ENCODE measurements around the gene TMEM11. TPM values are rescaled to one million over a fixed set of nuclear protein-coding genes. Genes with fewer than 3 reads are reported as not detected.
"Not testable (repeated sequence)": the region's sequence is repeated elsewhere in the genome, so short reads cannot be mapped to it uniquely, and the experiment has no call there.

The TMEM11 gene
- total RNA-seq, 4 donors from 2014 or later, result 19.3 to 26.0 (median 22.5) TPM

GRCh38 chr17:21228845-21229244 lies 14.9 kb upstream of the TMEM11 start:
- DNase-seq, result no peak
- Histone ChIP-seq H3K27me3 (no peaks in the 10 kb centered on the region), H3K27ac (no peak overlapping the region), H3K36me3 (no peaks in the 10 kb centered on the region), H3K4me1 (no peaks in the 10 kb centered on the region), H3K9me3 (no peaks in the 10 kb centered on the region), H3K4me3 (no peak overlapping the region)
- TF ChIP-seq POLR2A (IDR thresholded peaks at IDR 0.05), result no peak
- TF ChIP-seq CTCF (IDR thresholded peaks at IDR 0.05), result no peak

GRCh38 chr17:21228111-21228510 lies 14.2 kb upstream of the TMEM11 start:
- no peaks in the 10 kb centered on the region for H3K9me3 ChIP-seq
- no peak overlapping the region for H3K4me3 ChIP-seq
- no peak overlapping the region for H3K27ac ChIP-seq
- TF ChIP-seq POLR2A (IDR thresholded peaks at IDR 0.05) (no peak), CTCF (IDR thresholded peaks at IDR 0.05) (no peak)
- no peaks in the 10 kb centered on the region for H3K4me1 ChIP-seq
- DNase-seq, result no peak
- no peaks in the 10 kb centered on the region for H3K27me3 ChIP-seq
- no peaks in the 10 kb centered on the region for H3K36me3 ChIP-seq

- not testable (repeated sequence) for H3K4me3 ChIP-seq, H3K36me3 ChIP-seq, H3K27me3 ChIP-seq, H3K27ac ChIP-seq, H3K9me3 ChIP-seq, H3K4me1 ChIP-seq, DNase-seq
These were observed 13.3 kb upstream of the TMEM11 start for GRCh38 chr17:21227277-21227676.

GRCh38 chr17:21223086-21223485 lies 9.1 kb upstream of the TMEM11 start:
- Histone ChIP-seq H3K4me1 (no peaks in the 10 kb centered on the region), H3K4me3 (no peak overlapping the region)

GRCh38 chr17:21218831-21219380 lies 4.9 kb upstream of the TMEM11 start:
- Histone ChIP-seq H3K4me1 (peaks cover 0 to 9% (median 4%) of the 10 kb centered on the region in 4 donors), H3K36me3 (no peaks in the 10 kb centered on the region), H3K27me3 (no peaks in the 10 kb centered on the region), H3K4me3 (no peak overlapping the region), H3K9me3 (no peaks in the 10 kb centered on the region), H3K27ac (no peak overlapping the region)
- DNase-seq, result no peak
- TF ChIP-seq POLR2A (IDR thresholded peaks at IDR 0.05) (no peak), CTCF (IDR thresholded peaks at IDR 0.05) (no peak)

More at GRCh38 chr17:21223086-21223485, 9.1 kb upstream of the TMEM11 start:
- no peaks in the 10 kb centered on the region for H3K27me3 ChIP-seq
- DNase-seq, result no peak
- H3K36me3 ChIP-seq, result no peaks in the 10 kb centered on the region
- H3K27ac ChIP-seq, result no peak overlapping the region
- TF ChIP-seq POLR2A (IDR thresholded peaks at IDR 0.05), result no peak
- TF ChIP-seq CTCF (IDR thresholded peaks at IDR 0.05), result no peak
- no peaks in the 10 kb centered on the region for H3K9me3 ChIP-seq

GRCh38 chr17:21218101-21218500 lies 4.1 kb upstream of the TMEM11 start:
- no peaks in the 10 kb centered on the region for H3K9me3 ChIP-seq
- DNase-seq, result no peak
- no peak for TF ChIP-seq POLR2A (IDR thresholded peaks at IDR 0.05)
- no peak for TF ChIP-seq CTCF (IDR thresholded peaks at IDR 0.05)
- no peak overlapping the region for H3K27ac ChIP-seq
- H3K36me3 ChIP-seq, result no peaks in the 10 kb centered on the region
- H3K27me3 ChIP-seq, result no peaks in the 10 kb centered on the region
- H3K4me1 ChIP-seq, result peaks cover 0 to 12% (median 6%) of the 10 kb centered on the region in 4 donors
- H3K4me3 ChIP-seq, result no peak overlapping the region

Measured in Peyer's patch (tissue), 4 donors.